Measurements from ENCODE around the gene HCFC1. TPM values are rescaled to one million over a fixed set of nuclear protein-coding genes. Genes with fewer than 3 reads are reported as not detected.

HCFC1 gene
- total RNA-seq (ENCODE audit: low replicate concordance) = 6.0 and 8.2 TPM in 2 replicates

GRCh38 chrX:153971450-153972367 lies at the start of gene HCFC1:
HCFC1 (minus strand) TSS chrX:153971818; CDS start chrX:153970840, 978 bp downstream.

GRCh38 chrX:154019633-154020528 lies 48.3 kb upstream of the HCFC1 start, which contains the start of gene IRAK1:
IRAK1 (minus strand) TSS chrX:154019902; CDS start chrX:154019812, 90 bp downstream.

GRCh38 chrX:153972368-153973126 lies 929 bp upstream of the HCFC1 start, which contains the start of gene TMEM187:
TMEM187 (plus strand) TSS chrX:153972754; CDS start chrX:153982063, 9,309 bp downstream.

GRCh38 chrX:153944140-153944799 lies 27.3 kb downstream of the HCFC1 start, which contains the start of gene RENBP:
RENBP (minus strand) TSS chrX:153944643; CDS start chrX:153944610, 33 bp downstream.

GRCh38 chrX:153934762-153935325 lies 36.8 kb downstream of the HCFC1 start, which contains the start of gene NAA10:
NAA10 (minus strand) TSS chrX:153935037; CDS start chrX:153934904, 133 bp downstream.

GRCh38 chrX:153925739-153926551 lies 45.7 kb downstream of the HCFC1 start, which contains the start of gene ARHGAP4:
ARHGAP4 (minus strand) TSS chrX:153926264; CDS start chrX:153926202, 62 bp downstream.

GRCh38 chrX:153903991-153904957 lies 67.3 kb downstream of the HCFC1 start, which contains the start of gene AVPR2:
AVPR2 (plus strand) TSS chrX:153904673; CDS start chrX:153905146, 473 bp downstream.

Other genes starting within 250 kb of the HCFC1 start
- gene BCAP31, start 247.4 kb downstream of the HCFC1 start, total RNA-seq (ENCODE audit: low replicate concordance) = 152 and 188 TPM in 2 replicates
- gene ABCD1, start 247.0 kb downstream of the HCFC1 start, total RNA-seq (ENCODE audit: low replicate concordance) = 8.4 and 13.5 TPM in 2 replicates
- gene PLXNB3, start 207.6 kb downstream of the HCFC1 start, total RNA-seq (ENCODE audit: low replicate concordance) = 2.5 and 4.1 TPM in 2 replicates
- under 0.01 and 0.30 TPM in 2 replicates for gene SRPK3, start 190.8 kb downstream of the HCFC1 start, total RNA-seq (ENCODE audit: low replicate concordance)
- gene IDH3G, start 177.4 kb downstream of the HCFC1 start, total RNA-seq (ENCODE audit: low replicate concordance) = 54.6 and 96.1 TPM in 2 replicates
- gene SSR4, start 177.2 kb downstream of the HCFC1 start, total RNA-seq (ENCODE audit: low replicate concordance) = 188 and 219 TPM in 2 replicates
- 0.08 and 1.1 TPM in 2 replicates for gene PDZD4, start 141.3 kb downstream of the HCFC1 start, total RNA-seq (ENCODE audit: low replicate concordance)
- 0.08 and 0.23 TPM in 2 replicates for gene L1CAM, start 85.6 kb downstream of the HCFC1 start, total RNA-seq (ENCODE audit: low replicate concordance)
- gene AVPR2, start 67.1 kb downstream of the HCFC1 start, total RNA-seq (ENCODE audit: low replicate concordance) = 0.12 TPM in 1 of 2 replicates, not detected in the other
- 0.90 and 2.7 TPM in 2 replicates for gene ARHGAP4, start 45.6 kb downstream of the HCFC1 start, total RNA-seq (ENCODE audit: low replicate concordance)
- 45.5 and 56.5 TPM in 2 replicates for gene NAA10, start 36.8 kb downstream of the HCFC1 start, total RNA-seq (ENCODE audit: low replicate concordance)
- gene RENBP, start 27.2 kb downstream of the HCFC1 start, total RNA-seq (ENCODE audit: low replicate concordance) = 5.5 and 25.5 TPM in 2 replicates
- 7.1 and 10.1 TPM in 2 replicates for gene TMEM187, start 936 bp upstream of the HCFC1 start, total RNA-seq (ENCODE audit: low replicate concordance)
- gene IRAK1, start 48.1 kb upstream of the HCFC1 start, total RNA-seq (ENCODE audit: low replicate concordance) = 59.0 and 66.3 TPM in 2 replicates
- 11.0 and 17.7 TPM in 2 replicates for gene MECP2, start 125.9 kb upstream of the HCFC1 start, total RNA-seq (ENCODE audit: low replicate concordance)
- not detected in 2 replicates for gene OPN1LW, start 172.4 kb upstream of the HCFC1 start, total RNA-seq (ENCODE audit: low replicate concordance)
- not detected in 2 replicates for gene OPN1MW, start 210.8 kb upstream of the HCFC1 start, total RNA-seq (ENCODE audit: low replicate concordance)
- gene OPN1MW2, start 247.9 kb upstream of the HCFC1 start, total RNA-seq (ENCODE audit: low replicate concordance) = not detected in 2 replicates